DOHH2 (cell line): ENCODE measurements around the gene LAPTM5.

Source experiments
- H3F3A ChIP-seq: fragments of 200-600 bp; sonication (generic), shearing (Covaris generic); 2 replicates; pipeline ENCODE4 v1.6.0; 2016; ENCODE audit warnings: antibody characterized with exemption, mild to moderate bottlenecking; ENCODE audit not compliant: control insufficient read depth, insufficient read depth
- H3K27ac ChIP-seq: fragments of 200-600 bp; sonication (generic); 2 replicates; pipeline ENCODE4 v1.5.1; 2014; ENCODE audit warnings: low read depth, mild to moderate bottlenecking, low read length, moderate library complexity
- H3K27me3 ChIP-seq: fragments of 200-600 bp; sonication (generic); 2 replicates; pipeline ENCODE4 v1.6.1; 2014; ENCODE audit warnings: mild to moderate bottlenecking, low read length, mixed read lengths; ENCODE audit not compliant: control insufficient read depth
- H3K36me3 ChIP-seq: fragments of 200-600 bp; sonication (generic); 2 replicates; pipeline ENCODE4 v1.6.1; 2014; ENCODE audit warnings: mild to moderate bottlenecking, low read length, moderate library complexity, mixed read lengths; ENCODE audit not compliant: control insufficient read depth
- H3K4me1 ChIP-seq: fragments of 200-600 bp; sonication (generic); 2 replicates; pipeline ENCODE4 v1.6.1; 2014; ENCODE audit warnings: mild to moderate bottlenecking, low read length, mixed read lengths; ENCODE audit not compliant: control insufficient read depth
- H3K4me2 ChIP-seq: fragments of 200-600 bp; sonication (generic); 2 replicates; pipeline ENCODE4 v1.6.0; 2014; ENCODE audit warnings: mild to moderate bottlenecking, low read length, moderate library complexity
- H3K4me3 ChIP-seq: fragments of 200-600 bp; sonication (generic); 2 replicates; pipeline ENCODE4 v1.5.1; 2014; ENCODE audit warnings: mild to moderate bottlenecking, low read length, mixed read lengths
- H3K79me2 ChIP-seq: fragments of 200-600 bp; sonication (generic); 2 replicates; pipeline ENCODE4 v1.6.1; 2014; ENCODE audit warnings: mild to moderate bottlenecking, low read length, mixed read lengths; ENCODE audit not compliant: control insufficient read depth
- H3K9me2 ChIP-seq: fragments of 200-600 bp; sonication (generic); replicated peaks from 2 replicates; pipeline ENCODE4 v1.6.1; 2014; ENCODE audit warnings: mild to moderate bottlenecking, low read length, mixed read lengths; ENCODE audit not compliant: control insufficient read depth
- H3K9me3 ChIP-seq: fragments of 200-600 bp; sonication (generic); 2 replicates; pipeline ENCODE4 v1.6.1; 2014; ENCODE audit warnings: antibody characterized with exemption, low read length, mixed read lengths; ENCODE audit not compliant: control insufficient read depth, insufficient read depth
- H4K20me1 ChIP-seq: fragments of 200-600 bp; sonication (generic); 2 replicates; pipeline ENCODE4 v1.6.0; 2014; ENCODE audit warnings: low read depth, mild to moderate bottlenecking, antibody characterized with exemption, low read length, moderate library complexity; ENCODE audit not compliant: control insufficient read depth, insufficient read depth
- EZH2phosphoT487 ChIP-seq: fragments of 200-600 bp; sonication (generic); IDR thresholded peaks from 2 replicates; pipeline ENCODE4 v1.6.1; 2017; ENCODE audit warnings: borderline replicate concordance, mild to moderate bottlenecking, antibody characterized with exemption, low read length, moderate library complexity, mixed read lengths
- TF ChIP-seq, protein P1 (sequence below): fragments of 200-600 bp; sonication (generic); IDR thresholded peaks from one replicate; pipeline ENCODE4 v1.5.1; 2014; ENCODE audit warnings: antibody characterized with exemption, mild to moderate bottlenecking, low read depth, low read length; ENCODE audit not compliant: poor library complexity, severe bottlenecking

The LAPTM5 gene

GRCh38 chr1:30804822-30805221 is 47.2 kb upstream of the LAPTM5 start:
- no peaks in the 10 kb centered on the region for H3K36me3 ChIP-seq
- peaks cover 11% of the 10 kb centered on the region; the same call in 1 of the 2 replicates for H4K20me1 ChIP-seq
- peaks cover 60% of the 10 kb centered on the region for H3K27me3 ChIP-seq
- no peaks in the 10 kb centered on the region for H3K9me3 ChIP-seq
- no peak overlapping the region for H3K4me2 ChIP-seq
- H3K4me3 ChIP-seq: no peak overlapping the region
- peaks cover 4% of the 10 kb centered on the region for H3K4me1 ChIP-seq
- TF ChIP-seq, protein P1, sequence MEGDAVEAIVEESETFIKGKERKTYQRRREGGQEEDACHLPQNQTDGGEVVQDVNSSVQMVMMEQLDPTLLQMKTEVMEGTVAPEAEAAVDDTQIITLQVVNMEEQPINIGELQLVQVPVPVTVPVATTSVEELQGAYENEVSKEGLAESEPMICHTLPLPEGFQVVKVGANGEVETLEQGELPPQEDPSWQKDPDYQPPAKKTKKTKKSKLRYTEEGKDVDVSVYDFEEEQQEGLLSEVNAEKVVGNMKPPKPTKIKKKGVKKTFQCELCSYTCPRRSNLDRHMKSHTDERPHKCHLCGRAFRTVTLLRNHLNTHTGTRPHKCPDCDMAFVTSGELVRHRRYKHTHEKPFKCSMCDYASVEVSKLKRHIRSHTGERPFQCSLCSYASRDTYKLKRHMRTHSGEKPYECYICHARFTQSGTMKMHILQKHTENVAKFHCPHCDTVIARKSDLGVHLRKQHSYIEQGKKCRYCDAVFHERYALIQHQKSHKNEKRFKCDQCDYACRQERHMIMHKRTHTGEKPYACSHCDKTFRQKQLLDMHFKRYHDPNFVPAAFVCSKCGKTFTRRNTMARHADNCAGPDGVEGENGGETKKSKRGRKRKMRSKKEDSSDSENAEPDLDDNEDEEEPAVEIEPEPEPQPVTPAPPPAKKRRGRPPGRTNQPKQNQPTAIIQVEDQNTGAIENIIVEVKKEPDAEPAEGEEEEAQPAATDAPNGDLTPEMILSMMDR: no peak
- no peak for TF ChIP-seq EZH2phosphoT487
- H3K79me2 ChIP-seq: no peaks in the 10 kb centered on the region
- H3K27ac ChIP-seq: no peak overlapping the region
- no peaks in the 10 kb centered on the region for H3F3A ChIP-seq
- no peaks in the 10 kb centered on the region for H3K9me2 ChIP-seq

DNA sequence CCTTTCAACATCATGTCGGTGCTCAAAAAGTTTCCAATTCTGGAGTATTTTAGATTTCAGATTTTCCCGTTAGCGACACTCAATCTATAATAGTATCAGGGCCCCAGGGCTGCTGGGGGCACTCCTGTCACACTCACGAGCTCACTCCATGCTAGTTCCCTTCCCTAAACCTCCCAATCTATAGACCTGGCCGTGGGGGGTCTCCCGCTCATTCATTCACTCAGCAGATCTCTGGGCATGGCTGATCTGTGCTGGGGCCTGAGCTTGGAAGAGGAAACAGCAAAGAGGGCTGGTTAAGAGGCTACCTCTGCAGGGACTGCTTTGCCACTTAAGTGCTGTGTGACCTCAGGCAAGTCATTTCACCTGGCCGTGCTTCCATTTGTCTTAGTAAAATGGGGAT is 46.8 kb upstream of the LAPTM5 start:
- Histone ChIP-seq H3F3A (no peaks in the 10 kb centered on the region), H3K27me3 (peaks cover 61% of the 10 kb centered on the region), H3K9me3 (no peaks in the 10 kb centered on the region), H3K4me2 (no peak overlapping the region), H3K79me2 (no peaks in the 10 kb centered on the region), H3K4me1 (peaks cover 4% of the 10 kb centered on the region), H3K4me3 (no peak overlapping the region), H3K27ac (no peak overlapping the region), H3K9me2 (no peaks in the 10 kb centered on the region), H4K20me1 (peaks cover 6% of the 10 kb centered on the region; the same call in 1 of the 2 replicates), H3K36me3 (no peaks in the 10 kb centered on the region)
- TF ChIP-seq, protein P1: no peak
- TF ChIP-seq EZH2phosphoT487: no peak

DNA sequence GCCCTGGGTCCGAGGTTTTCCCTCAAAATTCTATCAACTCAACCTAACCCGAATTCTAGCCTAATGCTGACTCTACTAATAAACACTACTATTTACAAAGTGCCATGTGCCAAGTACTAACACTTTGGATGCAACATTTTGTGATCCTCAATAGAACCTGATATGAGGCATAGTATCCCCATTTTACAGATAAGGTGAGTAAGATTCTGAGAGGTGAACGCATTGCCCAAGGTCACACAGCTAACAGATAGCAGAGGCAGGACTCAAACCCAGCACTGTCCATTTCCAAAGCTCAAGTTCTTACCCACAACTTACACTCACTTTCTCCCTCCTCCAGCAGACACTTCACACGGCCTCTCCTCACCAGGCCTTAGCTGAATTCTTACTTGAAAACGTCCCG is 46.0 kb upstream of the LAPTM5 start:
- Histone ChIP-seq H3K4me1 (peaks cover 4% of the 10 kb centered on the region), H3K9me2 (no peaks in the 10 kb centered on the region), H3K4me3 (no peak overlapping the region), H3K27ac (no peak overlapping the region), H3K36me3 (no peaks in the 10 kb centered on the region), H3K4me2 (no peak overlapping the region), H3K27me3 (peaks cover 69% of the 10 kb centered on the region), H4K20me1 (peaks cover 5% of the 10 kb centered on the region; the same call in 1 of the 2 replicates), H3K9me3 (no peaks in the 10 kb centered on the region), H3K79me2 (no peaks in the 10 kb centered on the region), H3F3A (no peaks in the 10 kb centered on the region)
- TF ChIP-seq EZH2phosphoT487: no peak
- TF ChIP-seq, protein P1: no peak

DNA sequence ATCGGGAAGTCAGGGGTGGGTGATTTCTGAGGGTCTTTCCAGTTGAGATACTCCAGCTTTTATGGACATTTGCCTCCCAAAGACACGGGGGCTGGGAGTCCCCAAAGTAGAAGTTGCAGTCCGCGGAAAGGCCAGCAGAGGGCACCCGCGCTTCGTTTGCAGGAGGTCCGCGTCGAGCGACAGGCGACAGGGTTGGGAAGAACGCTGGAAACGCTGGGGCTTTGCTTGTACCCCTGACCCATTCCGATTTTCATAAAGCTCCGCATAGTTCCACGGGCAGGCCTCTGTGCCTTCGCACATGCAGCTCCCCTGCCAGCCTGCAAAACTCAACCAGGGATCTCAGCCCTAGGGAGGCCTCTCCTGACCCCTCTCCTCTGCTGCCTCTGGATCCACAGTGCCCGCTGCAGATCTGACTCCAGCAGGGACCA is 44.2 kb upstream of the LAPTM5 start:
- no peaks in the 10 kb centered on the region for H3K36me3 ChIP-seq
- no peak overlapping the region for H3K4me3 ChIP-seq
- no peaks in the 10 kb centered on the region for H3K9me3 ChIP-seq
- no peaks in the 10 kb centered on the region for H3F3A ChIP-seq
- TF ChIP-seq, protein P1: peak; percentile 95
- no peak; the same call in 1 of the 2 replicates for TF ChIP-seq EZH2phosphoT487
- no peaks in the 10 kb centered on the region for H3K9me2 ChIP-seq
- H4K20me1 ChIP-seq: peaks cover 3% of the 10 kb centered on the region; the same call in 1 of the 2 replicates
- no peaks in the 10 kb centered on the region for H3K4me1 ChIP-seq
- H3K27me3 ChIP-seq: peaks cover 56% of the 10 kb centered on the region
- no peaks in the 10 kb centered on the region for H3K79me2 ChIP-seq
- H3K4me2 ChIP-seq: no peak overlapping the region
- no peak overlapping the region for H3K27ac ChIP-seq
